ENCODE data around the gene DUSP8. TPM values are rescaled to one million over a fixed set of nuclear protein-coding genes. Genes with fewer than 3 reads are reported as not detected.

The DUSP8 gene
- total and polyA plus RNA-seq, 2 of the 8 experiments (the other 6 are each of a cell fraction or from before 2014, with no cell fraction given) = 2.8 to 3.6 TPM

DNA sequence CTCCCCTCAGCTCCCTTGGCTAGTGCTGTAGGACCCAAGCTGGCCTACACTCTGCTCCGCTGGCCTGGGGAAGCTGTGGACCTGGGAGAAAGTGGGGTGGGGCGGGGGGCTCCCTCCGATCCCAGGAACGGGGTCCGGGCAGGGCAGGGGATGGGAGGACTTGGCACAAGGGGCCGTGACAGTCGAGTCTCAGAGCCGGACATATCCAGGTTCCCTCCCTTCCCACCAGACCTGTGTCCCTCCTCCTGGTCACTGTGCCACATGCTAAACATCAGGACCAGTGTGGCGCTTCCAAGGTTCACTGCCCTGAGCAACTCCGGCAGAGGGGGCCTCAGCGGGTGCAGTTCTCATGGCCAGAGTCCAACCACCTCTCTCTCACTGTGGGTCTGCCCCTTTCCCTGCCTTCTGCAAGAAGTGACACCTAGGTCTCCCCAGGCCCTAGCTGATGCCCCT is 2.0 kb downstream of the DUSP8 start (continued):
- TF ChIP-seq MAFK (IDR thresholded peaks at IDR 0.05; ENCODE audit: low read depth, low read length) = no peak
- no peak for TF ChIP-seq TAF7 (optimal IDR thresholded peaks at IDR 0.05; ENCODE audit: borderline replicate concordance, low read depth, low read length)
